Activated CD8-positive, alpha-beta T cell treated with anti-CD3 and anti-CD28 coated beads, Interleukin-2, amount 10 ng/mL, durations not matched to agents 7 days and 5 days (primary cell): ENCODE results near the gene RSRP1. TPM values are rescaled to one million over a fixed set of nuclear protein-coding genes. Genes with fewer than 3 reads are reported as not detected.

Experiments
- ATAC-seq: fragments of 150-1000 bp; cut with Tn5 transposase; one replicate; pipeline ENCODE4 v1.10.0; 2021; ENCODE audit warnings: moderate library complexity
- CTCF ChIA-PET: fragments of 350-600 bp; sonication (Branson Sonifier 250); formaldehyde crosslinking; loops from one replicate; lab custom pipeline; 2021; ENCODE audit warnings: antibody characterized with exemption; lab: Charles Lee
- POLR2A ChIA-PET: fragments of 350-600 bp; sonication (Branson Sonifier 250); formaldehyde crosslinking; loops from one replicate; lab custom pipeline; 2021; ENCODE audit warnings: antibody characterized with exemption; lab: Charles Lee
- DNase-seq: peaks from one replicate; pipeline ENCODE4 v3.0.0-alpha.2; 2020
- H3K27ac Mint-ChIP-seq: one replicate; pipeline ENCODE4 v1.8.0; 2021; ENCODE audit warnings: mild to moderate bottlenecking, mixed read lengths
- H3K27me3 Mint-ChIP-seq: one replicate; pipeline ENCODE4 v1.8.0; 2021; ENCODE audit warnings: low read depth, mixed read lengths
- H3K36me3 Mint-ChIP-seq: one replicate; pipeline ENCODE4 v1.8.0; 2021; ENCODE audit warnings: low read depth, mixed read lengths
- H3K4me1 Mint-ChIP-seq: one replicate; pipeline ENCODE4 v1.8.0; 2021; ENCODE audit warnings: low read depth, mixed read lengths
- H3K4me3 Mint-ChIP-seq: one replicate; pipeline ENCODE4 v1.8.0; 2021; ENCODE audit warnings: mild to moderate bottlenecking, mixed read lengths
- H3K9me3 Mint-ChIP-seq: one replicate; pipeline ENCODE4 v1.8.0; 2022; ENCODE audit warnings: mixed read lengths; ENCODE audit not compliant: insufficient read depth
- total RNA-seq, 2 experiments: library from RNA; stranded (reverse); gene quantifications; one replicate each; pipeline ENCODE4 v1.2.3, GENCODE V29; 2021

The RSRP1 gene
- total RNA-seq, 2 experiments from 2014 or later = 175 to 199 TPM

DNA sequence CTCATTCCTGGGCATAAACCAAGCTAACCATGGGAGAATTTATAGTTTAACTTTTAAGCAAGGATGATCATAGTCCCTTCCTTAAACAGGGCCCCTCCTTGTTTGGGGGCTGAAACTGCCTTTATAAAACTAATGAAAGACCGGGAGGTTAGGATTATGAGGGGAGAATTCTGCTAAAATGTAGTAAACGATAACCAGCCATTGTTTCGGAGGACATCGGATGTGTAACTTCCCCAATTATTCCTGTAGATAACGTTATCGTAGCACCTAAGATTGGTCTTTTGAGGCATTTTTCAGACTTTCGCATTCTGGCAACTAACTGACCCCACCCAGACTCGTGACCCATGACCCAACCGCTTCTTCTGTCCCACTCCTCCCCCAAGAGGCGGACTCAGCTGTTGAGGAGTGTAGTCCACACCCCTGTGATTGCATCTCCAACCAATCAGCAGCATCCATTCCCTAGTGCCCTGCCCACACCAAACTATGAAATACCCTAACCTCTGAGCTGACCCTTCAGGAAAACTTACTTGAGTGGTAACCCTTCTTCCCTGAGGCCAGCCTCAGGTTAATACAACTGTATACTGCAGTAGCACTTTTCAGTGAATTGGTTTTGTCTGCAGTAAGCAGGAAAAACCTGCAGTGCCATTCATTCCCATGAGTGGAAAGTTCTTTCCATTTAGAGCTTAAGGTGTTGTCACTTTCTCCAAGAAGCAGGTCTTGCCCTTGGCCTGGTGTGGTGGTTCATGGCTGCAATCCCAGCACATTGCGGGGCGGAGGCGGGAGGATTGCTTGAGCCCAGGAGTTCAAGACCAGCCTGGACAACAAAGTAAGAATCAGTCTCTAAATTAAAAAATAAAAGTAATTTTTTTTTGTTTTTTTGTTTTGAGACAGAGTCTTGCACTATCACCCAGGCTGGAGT, 14.1 kb downstream of the RSRP1 start:
- H3K4me3 Mint-ChIP-seq = no peak overlapping the region
- ChIA-PET POLR2A (interaction anchor here (0.5 to 3.6 kb wide), 29 partner anchors 8 to 816 kb away, joined by 3 to 113 read pairs (median 4); partner anchors contain the start of genes CLIC4, MTFR1L, RSRP1 and RUNX3), CTCF (interaction anchor here (0.7 to 3.1 kb wide), 7 partner anchors 10 to 385 kb away, joined by 3 to 11 read pairs (median 7); no protein-coding TSS in a partner anchor)
- no peak overlapping the region for H3K27ac Mint-ChIP-seq
- H3K4me1 Mint-ChIP-seq = peaks cover 31% of the 10 kb centered on the region
- H3K9me3 Mint-ChIP-seq = no peaks in the 10 kb centered on the region
- ATAC-seq (peak; percentile 62), DNase-seq (peak; percentile 81)
- H3K27me3 Mint-ChIP-seq = no peaks in the 10 kb centered on the region
- peaks cover 31% of the 10 kb centered on the region for H3K36me3 Mint-ChIP-seq

DNA sequence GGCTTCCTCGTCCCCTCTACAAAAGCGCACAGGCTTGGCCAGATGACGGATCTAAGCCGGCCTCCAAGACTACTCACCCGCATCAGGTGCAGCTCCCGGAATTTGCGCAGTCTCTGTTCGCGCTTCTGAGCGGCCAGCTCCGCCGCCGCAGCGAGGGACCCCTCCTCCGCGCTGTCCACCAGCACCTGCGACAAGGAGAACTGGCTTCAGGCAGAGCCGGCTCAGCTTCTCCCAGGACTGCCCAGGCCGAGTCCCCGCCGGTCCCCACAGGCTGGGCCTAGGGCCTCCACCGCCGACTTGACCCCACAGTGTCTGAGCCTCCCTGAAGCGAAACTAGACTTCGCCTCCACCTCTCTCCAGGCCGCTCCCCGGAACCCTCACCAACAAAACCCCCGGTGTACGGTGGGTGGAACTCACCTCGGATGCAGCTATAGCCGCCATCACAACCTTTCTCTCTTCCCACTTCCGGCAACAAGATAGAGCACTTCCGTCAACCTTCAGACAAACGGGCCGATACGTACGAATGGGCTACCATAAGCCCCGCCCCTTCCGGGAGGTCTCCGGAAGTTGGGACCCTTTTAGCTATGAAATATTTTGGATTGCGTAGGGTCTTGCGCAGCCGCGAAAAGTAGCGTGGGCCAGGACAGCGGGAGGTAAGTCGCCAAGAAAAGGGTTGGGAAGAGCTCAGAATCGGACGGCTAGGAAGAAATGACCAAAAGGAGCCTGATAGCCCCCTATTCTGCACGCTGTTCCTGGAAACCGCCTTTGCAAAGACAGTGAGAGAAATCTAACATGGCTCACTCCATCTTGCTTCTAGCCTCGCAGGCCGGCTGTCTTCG, 15.0 kb downstream of the RSRP1 start, which contains the start of gene SYF2:
TSS of gene SYF2 (minus strand) at position 476 of the 839 bp plus-strand sequence. CDS start at position 441, 35 bp downstream.
- no peaks in the 10 kb centered on the region for H3K27me3 Mint-ChIP-seq
- no peak within 1 kb of the TSS for H3K4me3 Mint-ChIP-seq
- peak; percentile 94 for ATAC-seq
- H3K27ac Mint-ChIP-seq = no peak within 1 kb of the TSS
- H3K36me3 Mint-ChIP-seq = peaks cover 37% of the 10 kb centered on the region
- peak; percentile 95 for DNase-seq
- H3K9me3 Mint-ChIP-seq = no peaks in the 10 kb centered on the region
- POLR2A ChIA-PET = interaction anchor here (0.5 to 3.6 kb wide), 38 partner anchors 9 to 1702 kb away, joined by 3 to 113 read pairs (median 4); partner anchors contain the start of genes CLIC4, MTFR1L, RSRP1 and RUNX3
- peaks cover 32% of the 10 kb centered on the region for H3K4me1 Mint-ChIP-seq
- CTCF ChIA-PET = interaction anchor here (0.6 to 3.1 kb wide), 9 partner anchors 11 to 477 kb away, joined by 3 to 11 read pairs (median 5); no protein-coding TSS in a partner anchor

DNA sequence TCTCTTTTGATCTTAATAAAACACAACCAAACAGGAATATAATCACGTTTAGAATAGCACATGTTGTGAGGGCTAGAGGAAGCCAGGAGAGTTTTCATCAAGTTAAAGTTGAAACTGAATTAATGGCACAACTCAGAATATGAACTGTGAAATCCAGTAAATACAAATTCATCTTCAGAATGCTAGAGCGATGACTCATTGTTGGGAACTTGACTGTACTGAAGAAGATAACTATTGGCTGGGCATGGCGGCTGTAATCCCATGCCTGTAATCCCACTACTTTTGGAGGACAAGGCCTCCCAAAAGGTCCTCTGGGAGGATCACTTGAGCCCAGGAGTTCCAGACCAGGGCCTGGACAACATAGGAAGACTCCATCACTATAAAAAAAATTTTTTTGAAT, 23.8 kb downstream of the RSRP1 start:
- no peak for ATAC-seq
- POLR2A ChIA-PET = interaction anchor here (0.6 to 1.7 kb wide), 2 partner anchors 9 to 745 kb away, joined by 4 to 5 read pairs; partner anchors contain the start of gene SYF2
- no peak overlapping the region for H3K4me3 Mint-ChIP-seq

DNA sequence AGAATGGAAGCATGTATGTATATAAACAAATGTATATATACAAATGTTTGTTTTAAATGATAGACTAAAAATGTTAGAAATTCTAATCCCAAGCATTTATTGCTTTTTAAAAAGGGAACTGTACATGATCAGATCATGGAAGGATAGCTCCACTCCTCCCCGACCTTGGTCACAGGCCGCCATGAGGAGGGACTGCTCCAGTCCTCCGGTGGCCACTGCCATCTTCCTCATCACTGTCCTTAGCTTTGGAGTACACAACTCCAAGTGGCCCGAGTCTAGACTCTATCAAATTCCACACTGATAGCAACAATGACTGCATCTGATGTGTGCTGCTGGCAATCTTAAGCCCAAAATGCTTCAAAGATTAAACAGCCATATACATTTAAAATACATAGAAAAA, 24.6 kb downstream of the RSRP1 start:
- no peaks in the 10 kb centered on the region for H3K9me3 Mint-ChIP-seq
- ChIA-PET POLR2A (interaction anchor here (1.7 kb wide), 1 partner anchor 10 kb away, joined by 5 read pairs; the partner anchor contains the start of gene SYF2), CTCF (interaction anchor here (0.6 kb wide), 1 partner anchor 121 kb away, joined by 3 read pairs; no protein-coding TSS in a partner anchor)
- no peak overlapping the region for H3K27ac Mint-ChIP-seq
- no peaks in the 10 kb centered on the region for H3K27me3 Mint-ChIP-seq
- no peaks in the 10 kb centered on the region for H3K4me1 Mint-ChIP-seq
- no peak overlapping the region for H3K4me3 Mint-ChIP-seq
- no peak for DNase-seq
- no peak for ATAC-seq
- H3K36me3 Mint-ChIP-seq = peaks cover 39% of the 10 kb centered on the region

More for the DNA sequence above, 23.8 kb downstream of the RSRP1 start:
- Mint-ChIP-seq H3K27me3 (no peaks in the 10 kb centered on the region), H3K36me3 (peaks cover 43% of the 10 kb centered on the region), H3K4me1 (peaks cover 4% of the 10 kb centered on the region), H3K27ac (no peak overlapping the region), H3K9me3 (no peaks in the 10 kb centered on the region)
- CTCF ChIA-PET = no interaction called here
- DNase-seq = no peak

DNA sequence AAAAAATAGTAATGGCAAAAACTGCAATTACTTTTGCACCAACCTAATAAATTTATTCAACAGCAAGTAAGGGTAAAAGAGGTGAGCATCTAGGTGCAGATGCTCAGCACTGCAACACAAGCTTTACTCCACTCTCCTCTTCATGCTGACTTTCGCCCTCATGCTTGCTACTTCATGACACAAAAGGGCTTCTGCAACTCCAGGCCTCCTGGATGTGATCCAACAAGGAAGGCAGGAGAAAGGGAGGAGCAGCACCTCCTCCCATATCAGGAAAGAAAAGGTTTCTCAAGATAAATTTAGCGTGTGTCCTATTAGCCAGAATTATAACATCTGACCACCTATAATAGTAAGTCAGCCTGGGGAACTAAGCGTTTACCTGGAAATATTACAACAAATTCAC, 26.6 kb downstream of the RSRP1 start:
- Mint-ChIP-seq H3K36me3 (peaks cover 27% of the 10 kb centered on the region), H3K4me3 (no peak overlapping the region), H3K27ac (no peak overlapping the region), H3K27me3 (no peaks in the 10 kb centered on the region), H3K9me3 (no peaks in the 10 kb centered on the region), H3K4me1 (no peaks in the 10 kb centered on the region)
- ATAC-seq (no peak), DNase-seq (no peak)
- ChIA-PET POLR2A (no interaction called here), CTCF (no interaction called here)

DNA sequence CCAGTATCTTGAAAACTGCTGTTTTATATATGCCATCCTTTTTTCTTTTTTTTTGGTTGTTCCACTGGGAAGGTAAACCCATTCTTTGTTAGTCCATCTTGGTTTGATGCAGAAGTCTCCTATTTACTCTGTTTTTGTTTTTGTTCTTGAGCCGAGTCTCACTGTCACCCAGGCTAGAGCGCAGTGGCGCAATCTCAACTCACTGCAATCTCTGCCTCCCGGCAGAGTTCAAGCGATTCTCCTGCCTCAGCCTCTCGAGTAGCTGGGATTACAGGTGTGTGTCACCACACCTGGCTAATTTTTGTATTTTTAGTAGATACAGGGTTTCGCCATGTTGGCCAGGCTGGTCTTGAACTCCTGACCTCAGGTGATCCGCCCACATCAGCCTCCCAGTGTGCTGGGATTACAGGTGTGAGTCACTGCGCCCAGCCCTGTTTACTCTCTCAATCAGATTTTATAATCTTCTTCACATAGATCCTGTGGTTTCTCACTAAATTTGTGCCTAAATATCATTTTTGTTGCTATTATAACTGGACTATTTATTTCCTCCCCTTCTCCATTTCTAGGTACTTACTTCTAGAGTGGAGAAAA, 27.5 kb downstream of the RSRP1 start:
- POLR2A ChIA-PET = no interaction called here
- no peaks in the 10 kb centered on the region for H3K9me3 Mint-ChIP-seq
- CTCF ChIA-PET = no interaction called here
- peaks cover 23% of the 10 kb centered on the region for H3K36me3 Mint-ChIP-seq
- DNase-seq = no peak
- no peaks in the 10 kb centered on the region for H3K27me3 Mint-ChIP-seq
- H3K27ac Mint-ChIP-seq = no peak overlapping the region
- no peak for ATAC-seq
- H3K4me3 Mint-ChIP-seq = no peak overlapping the region
- H3K4me1 Mint-ChIP-seq = no peaks in the 10 kb centered on the region

DNA sequence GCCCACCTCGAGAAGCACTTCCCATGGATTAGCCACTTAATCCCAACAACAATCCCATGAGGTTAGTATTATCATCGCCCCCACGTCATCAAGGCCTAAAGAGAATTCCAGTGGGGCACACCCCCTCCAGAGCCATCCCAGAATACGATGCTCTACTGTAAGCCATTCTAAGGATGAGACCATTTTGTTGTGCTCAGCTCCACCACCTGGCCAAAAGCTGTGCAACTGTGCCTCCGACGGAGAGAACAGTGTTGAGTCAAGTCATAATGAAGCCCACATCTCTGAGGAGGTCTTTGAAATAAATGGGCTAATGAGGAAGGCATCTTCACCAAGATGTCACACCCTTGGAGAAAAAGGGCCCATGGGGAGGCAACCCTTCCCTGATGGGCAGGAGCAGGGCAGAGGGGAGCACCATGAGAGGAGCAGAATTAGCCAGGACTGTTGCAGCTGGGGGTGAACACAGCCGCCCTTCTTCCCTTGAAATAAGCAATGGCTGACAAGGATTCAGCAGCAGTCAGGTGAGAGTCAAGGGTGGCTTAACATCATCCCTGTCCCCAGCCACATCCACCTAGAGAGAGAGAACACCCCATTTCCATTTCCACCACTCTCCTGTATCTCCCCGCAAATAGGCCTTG, 29.5 kb downstream of the RSRP1 start:
- H3K27ac Mint-ChIP-seq = no peak overlapping the region
- no peaks in the 10 kb centered on the region for H3K27me3 Mint-ChIP-seq
- no peaks in the 10 kb centered on the region for H3K9me3 Mint-ChIP-seq
- DNase-seq (no peak), ATAC-seq (peak; percentile 24)
- no peak overlapping the region for H3K4me3 Mint-ChIP-seq
- peaks cover 12% of the 10 kb centered on the region for H3K36me3 Mint-ChIP-seq
- H3K4me1 Mint-ChIP-seq = no peaks in the 10 kb centered on the region
- POLR2A ChIA-PET = interaction anchor here (0.6 kb wide), 1 partner anchor 1019 kb away, joined by 3 read pairs; no protein-coding TSS in a partner anchor
- CTCF ChIA-PET = no interaction called here

DNA sequence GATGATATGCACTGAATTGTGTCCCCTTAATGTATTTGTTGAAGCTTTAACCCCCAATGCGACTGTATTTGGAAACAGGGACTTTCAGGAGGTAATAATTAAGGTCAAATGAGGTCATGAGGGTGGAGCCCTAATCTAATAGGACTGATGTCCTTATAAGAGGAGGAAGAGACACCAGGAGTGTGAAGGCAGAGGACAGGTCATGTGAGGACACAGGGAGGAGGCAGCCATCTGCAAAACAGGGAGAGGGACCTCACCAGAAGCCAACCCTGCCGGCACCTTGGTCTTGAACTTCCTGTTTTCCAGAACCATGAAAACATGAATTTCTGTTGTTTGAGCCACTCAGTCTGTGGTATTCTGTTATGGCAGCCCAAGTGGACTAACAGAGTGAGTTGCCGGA, 30.2 kb downstream of the RSRP1 start:
- no peaks in the 10 kb centered on the region for H3K4me1 Mint-ChIP-seq
- ChIA-PET POLR2A (interaction anchor here (0.6 kb wide), 1 partner anchor 1018 kb away, joined by 3 read pairs; no protein-coding TSS in a partner anchor), CTCF (interaction anchor here (1.7 kb wide), 1 partner anchor 12 kb away, joined by 7 read pairs; no protein-coding TSS in a partner anchor)
- ATAC-seq = no peak
- H3K36me3 Mint-ChIP-seq = peaks cover 10% of the 10 kb centered on the region
- no peak overlapping the region for H3K27ac Mint-ChIP-seq
- H3K27me3 Mint-ChIP-seq = no peaks in the 10 kb centered on the region
- no peak overlapping the region for H3K4me3 Mint-ChIP-seq
- no peaks in the 10 kb centered on the region for H3K9me3 Mint-ChIP-seq
- no peak for DNase-seq

DNA sequence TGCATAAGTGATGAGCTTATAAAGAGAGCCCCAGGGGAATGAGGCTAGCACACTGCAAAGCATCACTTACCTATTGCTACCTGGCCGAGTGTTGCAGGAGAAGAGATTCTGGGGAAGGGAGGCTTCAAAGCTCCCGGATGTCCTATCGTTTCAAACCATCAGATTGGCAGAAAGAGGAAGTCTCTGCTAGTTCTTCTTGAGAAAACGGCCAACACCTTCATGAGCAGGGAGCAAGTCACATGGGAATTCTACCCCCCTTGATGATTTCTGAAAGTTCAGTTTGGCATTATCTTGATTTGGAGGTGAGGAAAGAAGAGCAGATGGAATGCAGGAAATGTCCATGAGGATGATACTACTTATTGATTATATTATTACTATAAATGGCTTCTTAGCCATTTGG, 31.1 kb downstream of the RSRP1 start:
- POLR2A ChIA-PET = interaction anchor here (0.7 to 0.8 kb wide), 2 partner anchors 17 to 879 kb away, joined by 3 read pairs; no protein-coding TSS in a partner anchor

DNA sequence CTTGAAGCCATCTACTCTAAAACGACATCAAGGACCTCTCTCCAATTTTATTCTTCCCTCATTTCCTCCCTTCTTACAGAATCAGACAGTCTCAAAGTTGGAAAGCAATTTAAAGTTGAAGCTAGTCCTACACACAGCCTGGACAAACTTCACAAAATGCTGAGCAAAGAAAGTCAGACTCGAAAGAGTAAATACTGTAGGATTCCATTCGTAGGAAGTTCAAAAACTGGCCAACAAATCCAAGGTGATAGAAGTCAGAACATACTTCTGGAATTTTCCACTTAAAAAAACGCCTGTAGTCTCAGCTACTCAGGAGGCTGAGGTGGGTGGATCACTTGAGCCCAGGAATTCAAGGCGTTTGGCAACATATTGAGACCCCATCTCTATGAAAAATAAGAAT, 34.5 kb downstream of the RSRP1 start:
- DNase-seq (no peak), ATAC-seq (no peak)
- no peaks in the 10 kb centered on the region for H3K36me3 Mint-ChIP-seq
- POLR2A ChIA-PET = no interaction called here
- CTCF ChIA-PET = no interaction called here
- no peaks in the 10 kb centered on the region for H3K4me1 Mint-ChIP-seq
- no peaks in the 10 kb centered on the region for H3K9me3 Mint-ChIP-seq
- H3K27ac Mint-ChIP-seq = no peak overlapping the region
- no peak overlapping the region for H3K4me3 Mint-ChIP-seq
- peaks cover 19% of the 10 kb centered on the region for H3K27me3 Mint-ChIP-seq

More for the DNA sequence above, 31.1 kb downstream of the RSRP1 start:
- H3K27ac Mint-ChIP-seq = no peak overlapping the region
- no peak overlapping the region for H3K4me3 Mint-ChIP-seq
- DNase-seq (no peak), ATAC-seq (no peak)
- peaks cover 5% of the 10 kb centered on the region for H3K36me3 Mint-ChIP-seq
- H3K4me1 Mint-ChIP-seq = no peaks in the 10 kb centered on the region
- CTCF ChIA-PET = interaction anchor here (0.7 to 1.7 kb wide), 3 partner anchors 11 to 528 kb away, joined by 4 to 7 read pairs (median 4); no protein-coding TSS in a partner anchor
- peaks cover 3% of the 10 kb centered on the region for H3K27me3 Mint-ChIP-seq
- H3K9me3 Mint-ChIP-seq = no peaks in the 10 kb centered on the region
